ENCODE measurements around the gene LPAR6. TPM values are rescaled to one million over a fixed set of nuclear protein-coding genes. Genes with fewer than 3 reads are reported as not detected.

LPAR6 gene
- total and polyA plus RNA-seq, 2 of the 13 experiments (the other 11 are each of a cell fraction or from before 2014, with no cell fraction given): 24.4 to 149 TPM

DNA sequence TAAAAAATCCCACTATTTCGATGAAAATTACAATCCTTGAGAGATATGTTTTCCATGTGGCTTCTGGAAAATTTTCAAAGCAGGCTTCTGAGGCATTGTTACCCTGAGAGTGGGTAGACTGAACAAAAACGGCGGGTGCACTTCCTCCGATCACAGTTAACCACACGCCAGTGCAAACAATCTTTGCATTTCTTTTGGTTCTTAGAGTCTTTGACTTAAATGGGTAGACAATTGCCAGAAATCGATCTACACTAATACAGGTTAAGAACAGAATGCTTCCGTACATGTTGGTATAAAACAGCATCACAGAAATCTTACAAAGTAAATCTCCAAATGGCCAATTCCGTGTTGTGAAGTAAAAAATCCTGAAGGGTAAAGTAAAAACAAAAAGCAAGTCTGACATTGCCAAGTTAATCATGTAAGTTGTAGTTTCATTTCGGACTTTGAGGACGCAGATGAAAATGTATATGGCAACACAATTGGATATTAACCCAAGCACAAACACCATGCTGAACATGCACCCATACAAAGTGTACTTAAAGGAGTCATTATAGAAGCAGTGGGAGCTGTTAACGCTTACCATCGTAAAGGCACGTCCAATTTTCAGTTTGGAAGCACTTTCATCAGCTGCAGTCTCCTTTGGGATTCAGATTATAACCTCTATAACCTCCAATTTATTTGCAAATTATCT, 927 bp downstream of the LPAR6 start:
- Histone ChIP-seq H2AFZ (ENCODE audit: low read length) (no peak overlapping the region), H3K27me3 (ENCODE audit: control insufficient read depth in 1 of 2, insufficient read depth in 2 of 2, low read length in 2 of 2) (no peaks in the 10 kb centered on the region; a peak in 1 of 5 replicates), H3K27ac (ENCODE audit: extremely low read length, insufficient read depth, low read length) (peak overlapping the region; percentile 88), H3K4me2 (ENCODE audit: low read depth, low read length) (peak overlapping the region; percentile 77), H3K9me3 (ENCODE audit: low read length) (no peaks in the 10 kb centered on the region), H3K79me2 (ENCODE audit: insufficient read depth, low read length) (peaks cover 58% of the 10 kb centered on the region), H3K9ac (ENCODE audit: insufficient read depth, low read depth, low read length) (peak overlapping the region; percentile 89), H4K20me1 (ENCODE audit: insufficient read depth, low read length) (peaks cover 14% of the 10 kb centered on the region), H3K4me3 (replicated peaks in 1 of 3; ENCODE audit: insufficient read depth in 1 of 3, low read depth in 2 of 3, low read length in 3 of 3) (peak overlapping the region; percentile 72 to 88 (median 87)), H3K36me3 (replicated peaks in 1 of 2; ENCODE audit: control insufficient read depth in 1 of 2, insufficient read depth in 2 of 2, low read length in 2 of 2) (peaks cover 0 to 4% of the 10 kb centered on the region in 2 experiments; a peak in 1 of 5 replicates), H3K4me1 (ENCODE audit: insufficient read depth, low read length) (peaks cover 31% of the 10 kb centered on the region)
- intact Hi-C loops (cut with micrococcal nuclease; ENCODE audit: unreplicated experiment): loop anchor here (1.0 to 5.0 kb wide), 2 partner anchors 110 to 120 kb away; partner anchors contain the start of gene RB1
- ATAC-seq (peak; percentile 56), FAIRE-seq (no peak), DNase-seq (ENCODE audit: low spot score) (no peak)
- CTCF ChIA-PET (ENCODE audit: low intra/inter-chr PET ratio, low total read pairs): no interaction called here
- in situ Hi-C loops (cut with HindIII; ENCODE audit: extremely low pct_ligation_motif_present, low pct_unique_long_range_greater_than_20kb): no loop called here
- BruUV-seq (replicated peaks): no TSS peak
- POLR2A ChIA-PET: interaction anchor here (0.9 to 1.2 kb wide), 3 partner anchors 14 to 121 kb away, joined by 4 to 6 read pairs (median 5); partner anchors contain the start of gene RCBTB2
- WGBS (ENCODE audit: low lambda C conversion rate): under 1% methylated on average over 13 of the region's 13 CpGs
- TF ChIP-seq CREM (IDR thresholded peaks at IDR 0.05) (0 out of 2 replicates have a peak, but pooled peaks have one; percentile 5), CREM (CRISPR knock-in tag; IDR thresholded peaks at IDR 0.05) (no peak), KLF12 (CRISPR knock-in tag; IDR thresholded peaks at IDR 0.05; ENCODE audit: borderline replicate concordance) (0 out of 2 replicates have a peak, but pooled peaks have one; percentile 1), ZGPAT (CRISPR knock-in tag; IDR thresholded peaks at IDR 0.05) (no peak), ZNF616 (CRISPR knock-in tag; IDR thresholded peaks at IDR 0.05; ENCODE audit: low read depth) (no peak), JUN (CRISPR knock-in tag; IDR thresholded peaks at IDR 0.05) (no peak), ZNF780A (CRISPR knock-in tag; IDR thresholded peaks at IDR 0.05) (no peak), POLR2G (IDR thresholded peaks at IDR 0.05; ENCODE audit: low read depth, low read length) (peak; percentile 56), TAF1 (CRISPR knock-in tag; IDR thresholded peaks at IDR 0.05) (peak; percentile 32; the same call in 1 of the 2 replicates), NFKB2 (CRISPR knock-in tag; IDR thresholded peaks at IDR 0.05; ENCODE audit: borderline replicate concordance) (no peak), KAT7 (CRISPR knock-in tag; IDR thresholded peaks at IDR 0.05; ENCODE audit: borderline replicate concordance) (0 out of 2 replicates have a peak, but pooled peaks have one; percentile 23), ONECUT2 (CRISPR knock-in tag; IDR thresholded peaks at IDR 0.05) (peak; percentile 54), JDP2 (CRISPR knock-in tag; IDR thresholded peaks at IDR 0.05; ENCODE audit: borderline replicate concordance) (no peak)
- TF ChIP-seq, protein P1, sequence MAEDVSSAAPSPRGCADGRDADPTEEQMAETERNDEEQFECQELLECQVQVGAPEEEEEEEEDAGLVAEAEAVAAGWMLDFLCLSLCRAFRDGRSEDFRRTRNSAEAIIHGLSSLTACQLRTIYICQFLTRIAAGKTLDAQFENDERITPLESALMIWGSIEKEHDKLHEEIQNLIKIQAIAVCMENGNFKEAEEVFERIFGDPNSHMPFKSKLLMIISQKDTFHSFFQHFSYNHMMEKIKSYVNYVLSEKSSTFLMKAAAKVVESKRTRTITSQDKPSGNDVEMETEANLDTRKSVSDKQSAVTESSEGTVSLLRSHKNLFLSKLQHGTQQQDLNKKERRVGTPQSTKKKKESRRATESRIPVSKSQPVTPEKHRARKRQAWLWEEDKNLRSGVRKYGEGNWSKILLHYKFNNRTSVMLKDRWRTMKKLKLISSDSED (CRISPR knock-in tag; IDR thresholded peaks at IDR 0.05): no peak
- TF ChIP-seq, protein P2, sequence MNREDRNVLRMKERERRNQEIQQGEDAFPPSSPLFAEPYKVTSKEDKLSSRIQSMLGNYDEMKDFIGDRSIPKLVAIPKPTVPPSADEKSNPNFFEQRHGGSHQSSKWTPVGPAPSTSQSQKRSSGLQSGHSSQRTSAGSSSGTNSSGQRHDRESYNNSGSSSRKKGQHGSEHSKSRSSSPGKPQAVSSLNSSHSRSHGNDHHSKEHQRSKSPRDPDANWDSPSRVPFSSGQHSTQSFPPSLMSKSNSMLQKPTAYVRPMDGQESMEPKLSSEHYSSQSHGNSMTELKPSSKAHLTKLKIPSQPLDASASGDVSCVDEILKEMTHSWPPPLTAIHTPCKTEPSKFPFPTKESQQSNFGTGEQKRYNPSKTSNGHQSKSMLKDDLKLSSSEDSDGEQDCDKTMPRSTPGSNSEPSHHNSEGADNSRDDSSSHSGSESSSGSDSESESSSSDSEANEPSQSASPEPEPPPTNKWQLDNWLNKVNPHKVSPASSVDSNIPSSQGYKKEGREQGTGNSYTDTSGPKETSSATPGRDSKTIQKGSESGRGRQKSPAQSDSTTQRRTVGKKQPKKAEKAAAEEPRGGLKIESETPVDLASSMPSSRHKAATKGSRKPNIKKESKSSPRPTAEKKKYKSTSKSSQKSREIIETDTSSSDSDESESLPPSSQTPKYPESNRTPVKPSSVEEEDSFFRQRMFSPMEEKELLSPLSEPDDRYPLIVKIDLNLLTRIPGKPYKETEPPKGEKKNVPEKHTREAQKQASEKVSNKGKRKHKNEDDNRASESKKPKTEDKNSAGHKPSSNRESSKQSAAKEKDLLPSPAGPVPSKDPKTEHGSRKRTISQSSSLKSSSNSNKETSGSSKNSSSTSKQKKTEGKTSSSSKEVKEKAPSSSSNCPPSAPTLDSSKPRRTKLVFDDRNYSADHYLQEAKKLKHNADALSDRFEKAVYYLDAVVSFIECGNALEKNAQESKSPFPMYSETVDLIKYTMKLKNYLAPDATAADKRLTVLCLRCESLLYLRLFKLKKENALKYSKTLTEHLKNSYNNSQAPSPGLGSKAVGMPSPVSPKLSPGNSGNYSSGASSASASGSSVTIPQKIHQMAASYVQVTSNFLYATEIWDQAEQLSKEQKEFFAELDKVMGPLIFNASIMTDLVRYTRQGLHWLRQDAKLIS (CRISPR knock-in tag; IDR thresholded peaks at IDR 0.05): peak; percentile 31
- TF ChIP-seq, protein P3, sequence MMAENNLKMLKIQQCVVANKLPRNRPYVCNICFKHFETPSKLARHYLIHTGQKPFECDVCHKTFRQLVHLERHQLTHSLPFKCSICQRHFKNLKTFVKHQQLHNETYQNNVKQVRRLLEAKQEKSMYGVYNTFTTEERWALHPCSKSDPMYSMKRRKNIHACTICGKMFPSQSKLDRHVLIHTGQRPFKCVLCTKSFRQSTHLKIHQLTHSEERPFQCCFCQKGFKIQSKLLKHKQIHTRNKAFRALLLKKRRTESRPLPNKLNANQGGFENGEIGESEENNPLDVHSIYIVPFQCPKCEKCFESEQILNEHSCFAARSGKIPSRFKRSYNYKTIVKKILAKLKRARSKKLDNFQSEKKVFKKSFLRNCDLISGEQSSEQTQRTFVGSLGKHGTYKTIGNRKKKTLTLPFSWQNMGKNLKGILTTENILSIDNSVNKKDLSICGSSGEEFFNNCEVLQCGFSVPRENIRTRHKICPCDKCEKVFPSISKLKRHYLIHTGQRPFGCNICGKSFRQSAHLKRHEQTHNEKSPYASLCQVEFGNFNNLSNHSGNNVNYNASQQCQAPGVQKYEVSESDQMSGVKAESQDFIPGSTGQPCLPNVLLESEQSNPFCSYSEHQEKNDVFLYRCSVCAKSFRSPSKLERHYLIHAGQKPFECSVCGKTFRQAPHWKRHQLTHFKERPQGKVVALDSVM (CRISPR knock-in tag; IDR thresholded peaks at IDR 0.05): no peak

Data from HepG2 (cell line).